Fibroblast of lung (primary cell): ENCODE measurements around the gene NPC2. TPM values are rescaled to one million over a fixed set of nuclear protein-coding genes. Genes with fewer than 3 reads are reported as not detected.

Source experiments
- DNase-seq, 2 donors: peaks; one replicate each; pipeline versions ENCODE4 v3.0.0 to v3.0.0-alpha.2; 2010; ENCODE audit warnings: low read depth in 2 of 2
- H2AFZ ChIP-seq: 2 replicates; pipeline ENCODE4 v1.5.1; 2012; ENCODE audit warnings: low read length, control low read depth, inconsistent platforms
- H3K27ac ChIP-seq: 2 replicates; pipeline ENCODE4 v1.5.1; 2011; ENCODE audit warnings: low read length, control low read depth; ENCODE audit not compliant: insufficient read depth
- H3K27me3 ChIP-seq: 2 replicates; pipeline ENCODE4 v1.5.1; 2011; ENCODE audit warnings: mild to moderate bottlenecking, low read length; ENCODE audit not compliant: control insufficient read depth, insufficient read depth
- H3K36me3 ChIP-seq: 2 replicates; pipeline ENCODE4 v1.5.1; 2011; ENCODE audit warnings: low read length; ENCODE audit not compliant: control insufficient read depth, insufficient read depth
- H3K4me1 ChIP-seq: 2 replicates; pipeline ENCODE4 v1.5.1; 2011; ENCODE audit warnings: low read length; ENCODE audit not compliant: control insufficient read depth, insufficient read depth; ENCODE audit errors: extremely low read depth
- H3K4me2 ChIP-seq: 2 replicates; pipeline ENCODE4 v1.5.1; 2011; ENCODE audit warnings: low read length, control low read depth; ENCODE audit not compliant: insufficient read depth; ENCODE audit errors: extremely low read depth
- H3K4me3 ChIP-seq, 4 experiments: fragments of 200-600 bp in 1 of 4; sonication (generic) in 1 of 4; replicated peaks in 1 of 4; 2 replicates each; pipeline ENCODE4 v1.5.1; 2011 to 2016; ENCODE audit warnings: low read length in 4 of 4, low read depth in 3 of 4, mild to moderate bottlenecking in 3 of 4, control low read depth in 2 of 4, inconsistent platforms in 1 of 4, mixed read lengths in 1 of 4; ENCODE audit not compliant: insufficient read depth in 1 of 4; ENCODE audit errors: control extremely low read depth in 1 of 4
- H3K79me2 ChIP-seq: 2 replicates; pipeline ENCODE4 v1.5.1; 2012; ENCODE audit warnings: mild to moderate bottlenecking, low read length, inconsistent platforms; ENCODE audit not compliant: control insufficient read depth, insufficient read depth
- H3K9ac ChIP-seq: 2 replicates; pipeline ENCODE4 v1.5.1; 2011; ENCODE audit warnings: mild to moderate bottlenecking, low read length, control low read depth; ENCODE audit not compliant: insufficient read depth
- H3K9me3 ChIP-seq: 2 replicates; pipeline ENCODE4 v1.5.1; 2012; ENCODE audit warnings: low read depth, low read length; ENCODE audit not compliant: control insufficient read depth, insufficient read depth
- H4K20me1 ChIP-seq: 2 replicates; pipeline ENCODE4 v1.5.1; 2011; ENCODE audit warnings: low read length; ENCODE audit not compliant: control insufficient read depth, insufficient read depth; ENCODE audit errors: extremely low read depth
- EZH2 ChIP-seq: IDR thresholded peaks from 2 replicates; pipeline ENCODE4 v1.5.1; 2012; ENCODE audit warnings: low read length, control low read depth, mild to moderate bottlenecking; ENCODE audit errors: missing control alignments
- polyA plus RNA-seq, 2 donors: library from polyadenylated mRNA; depleted of rRNA in 1 of 2; stranded (reverse) in 1 of 2; unstranded in 1 of 2; fragments of >200 nt; gene quantifications; 2 replicates each; pipeline ENCODE4 v1.2.1, GENCODE V29; 2011 to 2012; ENCODE audit warnings: missing spikeins in 1 of 2
- total RNA-seq: library from RNA; depleted of rRNA; stranded (reverse); fragments of >200 nt; gene quantifications from 2 replicates; pipeline ENCODE4 v1.2.1, GENCODE V29; 2014
- TF ChIP-seq, protein P1 (sequence below), 2 donors: IDR thresholded peaks in 1 of 2; conservative IDR thresholded peaks in 1 of 2; 1 replicate in 1 of 2; 2 replicates in 1 of 2; pipeline ENCODE4 v1.5.1; 2011 to 2012; ENCODE audit warnings: low read length in 2 of 2, control low read depth in 1 of 2, inconsistent platforms in 1 of 2, low read depth in 1 of 2, mild to moderate bottlenecking in 1 of 2

Gene NPC2
- total and polyA plus RNA-seq, 2 donors (not counting 1 experiment from before 2014, with no cell fraction given) = 238 to 275 TPM

DNA sequence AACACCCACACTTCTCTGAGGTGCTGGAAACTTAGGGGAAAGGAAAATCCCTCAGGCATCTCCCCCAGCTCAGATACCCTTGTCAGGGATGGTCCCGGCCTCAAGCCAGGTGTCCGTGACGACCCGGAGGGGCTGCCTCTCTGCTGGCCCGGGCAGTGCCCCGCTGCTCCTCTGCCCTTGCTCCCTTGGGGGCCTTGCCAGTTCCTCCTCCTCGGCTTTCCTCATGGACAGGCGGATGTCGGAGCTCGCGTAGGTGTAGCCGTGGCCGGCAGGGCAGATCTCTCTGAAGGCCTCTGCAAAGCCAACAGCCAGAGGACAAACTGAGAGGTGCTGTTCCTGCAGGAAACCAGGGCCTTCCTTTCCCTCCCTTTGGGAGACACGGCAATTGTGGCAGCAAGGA, 35.3 kb upstream of the NPC2 start:
- no peak overlapping the region for H2AFZ ChIP-seq
- no peaks in the 10 kb centered on the region for H3K27me3 ChIP-seq
- no peak overlapping the region for H3K27ac ChIP-seq
- DNase-seq = no peak
- H3K9ac ChIP-seq = no peak overlapping the region
- no peak overlapping the region for H3K4me2 ChIP-seq
- TF ChIP-seq, protein P1, sequence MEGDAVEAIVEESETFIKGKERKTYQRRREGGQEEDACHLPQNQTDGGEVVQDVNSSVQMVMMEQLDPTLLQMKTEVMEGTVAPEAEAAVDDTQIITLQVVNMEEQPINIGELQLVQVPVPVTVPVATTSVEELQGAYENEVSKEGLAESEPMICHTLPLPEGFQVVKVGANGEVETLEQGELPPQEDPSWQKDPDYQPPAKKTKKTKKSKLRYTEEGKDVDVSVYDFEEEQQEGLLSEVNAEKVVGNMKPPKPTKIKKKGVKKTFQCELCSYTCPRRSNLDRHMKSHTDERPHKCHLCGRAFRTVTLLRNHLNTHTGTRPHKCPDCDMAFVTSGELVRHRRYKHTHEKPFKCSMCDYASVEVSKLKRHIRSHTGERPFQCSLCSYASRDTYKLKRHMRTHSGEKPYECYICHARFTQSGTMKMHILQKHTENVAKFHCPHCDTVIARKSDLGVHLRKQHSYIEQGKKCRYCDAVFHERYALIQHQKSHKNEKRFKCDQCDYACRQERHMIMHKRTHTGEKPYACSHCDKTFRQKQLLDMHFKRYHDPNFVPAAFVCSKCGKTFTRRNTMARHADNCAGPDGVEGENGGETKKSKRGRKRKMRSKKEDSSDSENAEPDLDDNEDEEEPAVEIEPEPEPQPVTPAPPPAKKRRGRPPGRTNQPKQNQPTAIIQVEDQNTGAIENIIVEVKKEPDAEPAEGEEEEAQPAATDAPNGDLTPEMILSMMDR (conservative IDR thresholded peaks at IDR 0.05 in 1 of 2, IDR thresholded peaks at IDR 0.05 in 1 of 2; ENCODE audit: low read depth in 1 of 2, low read length in 2 of 2) = no peak
- TF ChIP-seq EZH2 = no peak
- H3K79me2 ChIP-seq = no peaks in the 10 kb centered on the region
- H3K4me3 ChIP-seq = no peak overlapping the region
- H4K20me1 ChIP-seq = no peaks in the 10 kb centered on the region
- H3K4me1 ChIP-seq = peaks cover 5% of the 10 kb centered on the region
- H3K36me3 ChIP-seq = peaks cover 22% of the 10 kb centered on the region
- H3K9me3 ChIP-seq = no peaks in the 10 kb centered on the region

- H3K36me3 ChIP-seq = peaks cover 20% of the 10 kb centered on the region
- no peak overlapping the region for H2AFZ ChIP-seq
- TF ChIP-seq EZH2 = no peak
- TF ChIP-seq, protein P1 (conservative IDR thresholded peaks at IDR 0.05 in 1 of 2, IDR thresholded peaks at IDR 0.05 in 1 of 2; ENCODE audit: low read depth in 1 of 2, low read length in 2 of 2) = no peak
- H3K9ac ChIP-seq = no peak overlapping the region
- H3K4me2 ChIP-seq = no peak overlapping the region
- DNase-seq = no peak
- H4K20me1 ChIP-seq = no peaks in the 10 kb centered on the region
- no peaks in the 10 kb centered on the region for H3K27me3 ChIP-seq
- H3K4me1 ChIP-seq = peaks cover 5% of the 10 kb centered on the region
- no peaks in the 10 kb centered on the region for H3K9me3 ChIP-seq
- H3K27ac ChIP-seq = no peak overlapping the region
- H3K4me3 ChIP-seq = no peak overlapping the region
- no peaks in the 10 kb centered on the region for H3K79me2 ChIP-seq
Observed at GRCh38 chr14:74527736-74528280, 34.7 kb upstream of the NPC2 start.

DNA sequence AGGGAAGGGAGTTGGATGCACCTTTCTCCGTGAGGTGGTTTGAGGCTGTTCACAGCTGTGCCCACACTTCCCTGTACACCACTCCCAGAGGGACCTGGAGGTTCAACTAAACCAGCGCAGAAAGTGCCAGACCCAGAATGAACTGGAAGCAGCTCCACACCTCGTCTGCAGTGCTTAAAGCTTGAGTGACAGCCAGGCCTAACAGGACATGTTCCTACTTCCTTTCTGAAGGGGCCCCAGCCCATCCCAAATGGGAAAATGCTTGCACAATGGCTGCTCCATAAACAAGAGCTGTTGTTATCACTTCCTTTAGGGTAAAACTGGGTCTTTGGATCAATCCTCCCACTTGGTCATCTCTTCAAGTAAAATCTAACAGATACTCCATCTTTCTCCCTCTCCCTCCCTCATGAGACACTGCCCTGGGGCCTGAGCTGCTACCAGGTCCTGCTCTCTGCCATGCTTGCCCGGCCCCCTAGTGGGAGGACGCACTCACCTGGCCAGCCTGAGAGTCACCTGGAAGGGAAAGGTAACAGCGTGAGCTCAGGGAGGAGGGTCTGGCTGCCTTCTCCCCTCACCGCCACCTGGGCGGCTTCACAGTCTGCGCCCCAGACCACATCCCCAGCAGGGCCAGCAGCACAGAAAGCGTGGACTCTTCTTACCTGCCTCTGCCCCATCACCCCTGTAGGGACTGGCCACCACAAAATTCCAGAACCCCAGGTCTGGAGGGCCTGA, 33.9 kb upstream of the NPC2 start:
- Histone ChIP-seq H4K20me1 (no peaks in the 10 kb centered on the region), H3K9me3 (no peaks in the 10 kb centered on the region), H3K4me2 (no peak overlapping the region), H3K79me2 (no peaks in the 10 kb centered on the region), H2AFZ (no peak overlapping the region), H3K27ac (no peak overlapping the region), H3K27me3 (no peaks in the 10 kb centered on the region), H3K36me3 (peaks cover 23% of the 10 kb centered on the region), H3K4me3 (no peak overlapping the region), H3K4me1 (peaks cover 5% of the 10 kb centered on the region), H3K9ac (no peak overlapping the region)
- TF ChIP-seq, protein P1 (conservative IDR thresholded peaks at IDR 0.05 in 1 of 2, IDR thresholded peaks at IDR 0.05 in 1 of 2; ENCODE audit: low read depth in 1 of 2, low read length in 2 of 2) = no peak
- TF ChIP-seq EZH2 = no peak
- DNase-seq = no peak
